T-helper 2 cell (primary cell): ENCODE data around the gene TNPO1.

ENCODE experiments used
- DNase-seq, 5 experiments: peaks; one replicate each; pipeline versions ENCODE4 v3.0.0 to v3.0.0-alpha.2; 2012 to 2022

TNPO1 gene

GRCh38 chr5:72818866-72819534 is 2.5 kb downstream of the TNPO1 start:
- DNase-seq, result peak in 4 of 5 experiments; percentile 9 to 66 (median 12)

GRCh38 chr5:72821776-72822175 is 5.3 kb downstream of the TNPO1 start:
- DNase-seq, result no peak

GRCh38 chr5:72822944-72823343 is 6.5 kb downstream of the TNPO1 start:
- DNase-seq, result no peak

GRCh38 chr5:72829707-72830106 is 13.2 kb downstream of the TNPO1 start:
- DNase-seq, result no peak

- DNase-seq, result no peak
These were observed 13.9 kb downstream of the TNPO1 start for GRCh38 chr5:72830362-72830761.

GRCh38 chr5:72831685-72832084 is 15.2 kb downstream of the TNPO1 start:
- DNase-seq, result no peak

GRCh38 chr5:72834924-72835323 is 18.5 kb downstream of the TNPO1 start:
- no peak for DNase-seq

GRCh38 chr5:72835633-72836032 is 19.2 kb downstream of the TNPO1 start:
- DNase-seq, result peak in 1 of 5 experiments; percentile 48

- DNase-seq, result no peak
These were observed 20.3 kb downstream of the TNPO1 start for GRCh38 chr5:72836810-72837209.

- DNase-seq, result no peak
These were observed 21.1 kb downstream of the TNPO1 start for GRCh38 chr5:72837524-72838096.

GRCh38 chr5:72840041-72840440 is 23.6 kb downstream of the TNPO1 start:
- DNase-seq, result no peak

GRCh38 chr5:72841756-72842535 is 25.5 kb downstream of the TNPO1 start:
- no peak for DNase-seq

- no peak for DNase-seq
These were observed 26.4 kb downstream of the TNPO1 start for GRCh38 chr5:72842816-72843215.

GRCh38 chr5:72844218-72844603 is 27.8 kb downstream of the TNPO1 start:
- DNase-seq, result no peak

- no peak for DNase-seq
These were observed 29.4 kb downstream of the TNPO1 start for GRCh38 chr5:72845889-72846288.

- no peak for DNase-seq
These were observed 30.0 kb downstream of the TNPO1 start for GRCh38 chr5:72846483-72846882.

GRCh38 chr5:72847439-72847838 is 31.0 kb downstream of the TNPO1 start:
- DNase-seq, result no peak

GRCh38 chr5:72847989-72848473 is 31.6 kb downstream of the TNPO1 start:
- DNase-seq, result peak; percentile 64 to 90 (median 79)

GRCh38 chr5:72848474-72849428 is 32.3 kb downstream of the TNPO1 start:
- DNase-seq, result peak; percentile 15 to 57 (median 33)

GRCh38 chr5:72849546-72849945 is 33.1 kb downstream of the TNPO1 start:
- no peak for DNase-seq

GRCh38 chr5:72850113-72850512 is 33.7 kb downstream of the TNPO1 start:
- no peak for DNase-seq

GRCh38 chr5:72852356-72852755 is 35.9 kb downstream of the TNPO1 start:
- DNase-seq, result no peak

- no peak for DNase-seq
These were observed 38.0 kb downstream of the TNPO1 start for GRCh38 chr5:72854419-72854818.
